HG03521 (cell line): ENCODE results near the gene CLTA.
"Not testable (repeated sequence)": the region's sequence is repeated elsewhere in the genome, so short reads cannot be mapped to it uniquely, and the experiment has no call there.

Source experiments
- ATAC-seq: cut with Tn5 transposase; IDR thresholded peaks from one replicate; pipeline ENCODE4 v1.9.1; 2021; ENCODE audit warnings: mild to moderate bottlenecking, moderate library complexity; ENCODE audit not compliant: unreplicated experiment

CLTA gene

DNA sequence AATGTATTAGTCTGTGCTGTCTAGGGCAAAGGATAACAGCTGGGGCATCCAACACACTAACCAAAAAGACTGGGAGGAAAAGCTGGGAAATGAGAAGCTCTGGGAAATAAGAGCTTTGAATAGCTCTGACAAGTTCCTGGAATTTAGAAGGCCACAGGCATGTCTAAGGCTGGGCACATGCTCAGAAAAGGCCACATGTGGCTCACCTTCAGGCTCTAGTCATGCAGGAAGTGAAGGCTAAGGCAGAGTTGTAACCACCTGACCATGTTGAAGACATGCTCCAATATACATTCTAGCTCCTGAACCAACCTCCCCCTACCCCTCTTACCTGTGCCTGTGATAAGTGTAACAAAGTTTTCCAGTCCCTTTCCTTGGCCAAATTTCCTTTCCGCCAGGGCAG lies 31.7 kb downstream of the CLTA start:
- no peak for ATAC-seq

DNA sequence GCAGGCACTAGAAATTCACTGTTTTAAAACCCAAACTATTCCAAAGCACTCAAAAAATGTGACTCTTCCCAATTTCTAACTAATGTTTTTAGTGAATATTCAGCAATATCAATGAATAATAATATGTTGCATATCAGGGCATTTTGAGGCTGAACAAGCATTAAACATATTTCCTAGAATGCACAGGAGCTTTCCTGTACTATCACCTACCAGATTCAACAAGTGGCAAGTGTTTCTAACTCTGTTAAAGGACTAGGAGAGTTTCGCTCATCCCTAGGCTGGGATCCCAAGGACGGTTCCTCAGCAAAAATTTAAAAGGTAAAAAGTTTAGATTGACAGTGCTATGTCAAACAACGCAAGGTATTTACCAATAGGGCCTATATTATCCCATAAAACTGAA lies 46.5 kb downstream of the CLTA start:
- ATAC-seq, result no peak

DNA sequence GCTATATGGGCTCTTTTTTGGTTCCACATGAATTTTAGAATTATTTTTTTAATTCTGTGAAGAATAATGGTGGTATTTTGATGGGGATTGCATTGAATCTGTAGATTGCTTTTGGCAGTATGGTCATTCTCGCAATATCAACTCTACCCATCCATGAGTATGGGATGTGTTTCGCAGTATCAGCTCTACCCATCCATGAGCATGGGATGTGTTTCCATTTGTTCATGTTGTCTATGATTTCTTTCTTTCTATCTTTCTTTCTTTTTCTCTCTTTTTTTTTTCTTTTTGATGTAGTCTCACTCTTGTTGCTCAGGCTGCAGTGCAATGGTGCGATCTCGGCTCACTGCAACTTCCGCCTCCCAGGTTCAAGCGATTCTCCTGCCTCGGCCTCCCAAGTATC lies 48.5 kb downstream of the CLTA start:
- ATAC-seq, result not testable (repeated sequence)

DNA sequence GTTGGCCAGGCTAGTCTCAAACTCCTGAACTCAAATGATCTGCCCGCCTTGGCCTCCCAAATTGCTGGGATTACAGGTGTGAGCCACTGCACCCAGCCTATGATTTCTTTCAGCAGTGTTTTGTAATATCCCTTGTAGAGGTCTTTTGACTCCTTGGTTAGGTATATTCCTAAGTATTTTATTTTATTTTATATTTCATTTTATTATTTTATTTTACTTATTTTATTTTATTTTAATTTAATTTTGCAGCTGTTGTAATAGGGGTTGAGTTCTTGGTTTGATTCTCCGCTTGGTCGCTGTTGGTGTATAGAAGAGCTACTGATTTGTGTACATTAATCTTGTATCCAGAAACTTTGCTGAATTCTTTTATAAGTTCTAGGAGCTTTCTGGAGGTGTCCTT lies 49.0 kb downstream of the CLTA start:
- not testable (repeated sequence) for ATAC-seq

- ATAC-seq, result no peak
These were observed 55.2 kb downstream of the CLTA start for GRCh38 chr9:36245906-36246305.

GRCh38 chr9:36247356-36247755 lies 56.6 kb downstream of the CLTA start:
- no peak for ATAC-seq

- ATAC-seq, result not testable (repeated sequence)
These were observed 57.3 kb downstream of the CLTA start for GRCh38 chr9:36248061-36248460.

- ATAC-seq, result no peak
These were observed 58.5 kb downstream of the CLTA start for GRCh38 chr9:36249189-36249588.

- no peak for ATAC-seq
These were observed 59.4 kb downstream of the CLTA start for GRCh38 chr9:36250079-36250478.

GRCh38 chr9:36251428-36251827 lies 60.7 kb downstream of the CLTA start:
- ATAC-seq, result no peak

- peak; percentile 90 for ATAC-seq
These were observed 67.7 kb downstream of the CLTA start, which contains the start of gene GNE for GRCh38 chr9:36258208-36258995. Gene GNE (minus strand): TSS chr9:36258448. CDS start chr9:36249355, 9,093 bp downstream.

GRCh38 chr9:36258996-36259533 lies 68.3 kb downstream of the CLTA start:
- no peak for ATAC-seq
